CD1c-positive myeloid dendritic cell (primary cell): ENCODE results near the gene PRKAG1.

Experiments
- DNase-seq: peaks from one replicate; pipeline ENCODE4 v3.0.0-alpha.2; 2016; ENCODE audit errors: extremely low spot score

The PRKAG1 gene

GRCh38 chr12:48981757-48982157 is 36.8 kb downstream of the PRKAG1 start:
- no peak for DNase-seq

GRCh38 chr12:48980953-48981756 is 37.4 kb downstream of the PRKAG1 start:
- DNase-seq = peak; percentile 80

DNA sequence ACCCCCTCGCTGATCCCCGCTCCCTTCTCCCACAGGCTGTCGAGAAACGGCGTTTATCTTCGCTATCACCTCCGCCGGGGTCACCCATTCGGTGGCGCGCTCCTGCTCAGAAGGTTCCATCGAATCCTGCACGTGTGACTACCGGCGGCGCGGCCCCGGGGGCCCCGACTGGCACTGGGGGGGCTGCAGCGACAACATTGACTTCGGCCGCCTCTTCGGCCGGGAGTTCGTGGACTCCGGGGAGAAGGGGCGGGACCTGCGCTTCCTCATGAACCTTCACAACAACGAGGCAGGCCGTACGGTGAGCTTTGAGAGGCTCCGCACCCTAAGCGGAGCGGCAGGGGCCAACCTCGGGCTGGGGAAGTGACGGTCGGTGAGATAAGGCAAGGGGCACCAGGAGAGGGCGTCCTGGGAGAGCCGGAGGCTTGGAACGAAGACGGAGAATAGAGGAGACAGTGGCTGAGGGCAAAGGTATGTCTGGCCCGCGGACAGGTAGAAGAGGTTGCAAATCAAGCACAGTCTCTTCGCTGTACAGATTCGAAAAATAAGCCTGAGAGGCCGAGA is 38.1 kb downstream of the PRKAG1 start:
- DNase-seq = peak; percentile 45

DNA sequence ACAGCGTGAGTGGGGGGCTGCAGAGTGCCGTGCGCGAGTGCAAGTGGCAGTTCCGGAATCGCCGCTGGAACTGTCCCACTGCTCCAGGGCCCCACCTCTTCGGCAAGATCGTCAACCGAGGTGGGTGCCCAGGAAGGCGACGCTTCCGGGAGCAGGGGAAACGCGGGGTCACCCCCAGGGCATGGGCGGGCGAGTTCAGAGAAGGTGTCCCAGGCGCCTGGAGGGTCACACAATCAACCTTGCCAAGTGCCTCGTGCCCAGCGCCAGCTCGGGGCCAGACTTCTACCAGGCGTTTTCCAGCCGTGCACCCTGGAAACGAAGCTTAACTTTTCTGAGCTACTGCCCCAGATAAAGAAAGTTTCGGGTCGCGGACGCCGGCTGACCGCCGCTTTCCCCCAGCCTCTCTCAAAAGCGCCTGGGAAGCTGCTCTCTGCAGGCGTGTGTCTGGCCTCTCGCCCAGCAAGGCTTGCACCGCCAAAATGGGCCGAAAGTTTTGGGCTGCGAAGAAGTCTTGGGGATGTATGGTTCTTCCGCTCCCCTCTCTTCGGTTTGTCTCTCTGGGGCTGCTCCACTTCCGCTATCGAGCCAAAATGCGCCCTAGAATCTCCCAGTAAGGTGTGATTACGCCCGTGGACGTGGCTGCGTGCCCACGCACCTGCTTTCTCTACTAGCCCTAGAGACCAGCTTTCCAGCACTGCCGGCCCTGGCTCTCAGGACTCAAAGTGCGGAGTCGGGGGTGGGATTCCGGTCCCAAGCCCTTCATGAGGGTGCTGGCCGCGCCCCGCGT is 38.8 kb downstream of the PRKAG1 start:
- peak; percentile 39 for DNase-seq

DNA sequence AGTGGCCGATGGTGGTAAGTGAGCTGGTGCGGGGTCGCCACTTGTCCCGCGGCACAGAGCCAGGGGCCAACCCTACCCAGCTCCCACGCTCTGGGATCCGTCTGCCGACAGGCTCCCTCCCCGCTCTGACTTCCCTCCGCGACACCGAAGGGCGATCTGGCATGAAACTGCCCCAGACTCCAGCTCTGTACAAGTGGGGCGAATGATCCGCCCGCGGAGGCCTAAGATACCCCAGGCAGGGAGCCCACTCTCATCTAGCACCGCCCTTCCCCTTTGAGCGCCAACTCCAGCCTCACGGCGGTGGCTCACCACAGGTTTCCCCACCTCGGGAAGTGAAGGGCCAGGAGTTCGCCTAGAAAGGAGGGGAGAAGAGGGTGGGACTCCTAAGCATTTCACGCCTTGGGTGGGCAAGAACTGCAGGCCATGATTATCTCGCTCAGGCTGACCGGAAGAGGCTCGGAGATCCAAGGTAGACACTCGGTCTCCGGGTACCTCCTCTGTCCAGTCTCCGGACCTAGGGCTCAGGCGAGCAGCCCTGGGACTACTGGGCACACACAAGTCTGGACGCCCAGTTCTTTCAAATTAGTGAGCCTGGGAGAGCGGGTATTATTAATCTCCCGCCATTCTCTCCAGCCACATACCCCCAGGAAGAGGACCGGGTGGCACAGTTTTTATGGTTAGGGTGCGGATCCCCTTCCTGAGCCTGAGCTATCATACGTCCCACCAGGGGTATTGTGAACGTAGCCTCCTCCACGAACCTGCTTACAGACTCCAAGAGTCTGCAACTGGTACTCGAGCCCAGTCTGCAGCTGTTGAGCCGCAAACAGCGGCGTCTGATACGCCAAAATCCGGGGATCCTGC is 39.6 kb downstream of the PRKAG1 start:
- DNase-seq = peak; percentile 38

- DNase-seq = no peak
Measured at GRCh38 chr12:48978291-48978740, 40.3 kb downstream of the PRKAG1 start, which contains the start of gene WNT1. Gene WNT1, plus strand, starts transcription at chr12:48978322. Its CDS starts 329 bp downstream, at chr12:48978651.

DNA sequence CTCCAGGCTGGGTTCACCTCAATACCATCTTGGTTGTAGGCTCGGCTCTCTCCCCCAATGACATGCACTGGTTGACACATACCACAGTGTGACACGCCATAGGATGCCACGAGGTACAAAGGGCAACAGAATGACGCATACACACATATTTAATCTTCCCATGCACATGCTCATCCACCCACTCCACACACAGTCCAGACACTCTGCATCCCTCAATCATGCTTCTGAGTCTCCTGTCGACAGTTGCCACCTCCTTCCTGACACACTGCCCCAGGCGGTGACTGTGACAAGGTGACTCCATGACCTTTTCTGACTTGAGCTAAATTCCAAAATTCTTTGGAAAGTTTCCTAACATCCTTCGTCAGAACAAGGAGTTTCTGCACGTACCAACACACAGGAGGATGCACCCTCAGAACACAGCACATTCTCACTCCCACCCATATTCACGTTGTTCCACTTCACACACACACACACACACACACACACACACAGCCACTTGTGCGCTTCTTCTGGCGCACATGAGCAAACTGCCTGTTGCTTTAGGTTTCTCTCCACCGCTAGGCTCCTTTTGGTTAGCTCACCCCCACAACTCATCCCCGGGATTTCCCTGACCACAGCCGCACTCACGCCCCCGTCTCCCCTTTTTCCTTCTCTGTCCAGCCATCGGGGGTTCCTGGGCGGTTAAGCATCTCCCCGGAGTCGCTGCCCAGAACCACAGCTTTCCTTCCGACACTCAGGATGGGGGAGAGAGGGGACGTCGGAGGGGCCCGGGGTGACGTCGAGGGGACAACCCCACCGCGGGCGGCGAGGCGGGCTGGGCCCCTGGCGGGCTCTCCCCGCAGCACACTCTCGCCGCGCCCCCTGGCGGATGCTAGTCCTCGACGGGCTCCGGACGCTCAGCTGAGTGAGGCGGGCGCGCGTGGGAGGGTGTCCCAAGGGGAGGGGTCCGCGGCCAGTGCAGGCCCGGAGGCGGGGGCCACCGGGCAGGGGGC is 41.0 kb downstream of the PRKAG1 start:
- peak; percentile 80 for DNase-seq

- DNase-seq = peak; percentile 51
Measured at GRCh38 chr12:48973941-48974673, 44.5 kb downstream of the PRKAG1 start.

- DNase-seq = peak; percentile 60
Measured at GRCh38 chr12:48973531-48973930, 45.0 kb downstream of the PRKAG1 start.

DNA sequence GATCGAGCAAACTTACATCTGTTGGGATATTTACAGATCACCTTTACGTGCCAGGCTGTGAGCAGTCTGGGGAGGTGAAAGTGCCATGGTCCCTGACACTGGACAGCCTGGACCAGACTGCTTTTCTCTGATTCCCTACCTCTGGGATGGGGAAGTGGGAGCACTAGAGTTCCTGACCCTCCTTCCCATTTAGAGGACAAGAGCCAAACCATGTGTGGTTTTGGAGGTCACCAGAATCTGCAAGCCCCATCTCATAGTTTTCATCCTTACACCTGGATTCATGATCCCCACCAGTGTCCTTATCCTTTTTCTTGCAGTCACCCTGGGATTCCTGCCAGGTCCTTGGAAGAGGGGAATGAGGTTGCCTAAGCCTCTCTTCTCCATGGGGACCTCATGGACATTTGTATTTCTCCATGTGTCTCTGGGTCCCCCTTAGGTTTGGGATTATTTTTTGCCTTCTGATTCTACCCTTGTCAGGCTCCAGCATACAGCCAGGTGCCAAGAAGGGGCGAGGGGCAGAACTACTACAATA is 45.6 kb downstream of the PRKAG1 start:
- DNase-seq = no peak

DNA sequence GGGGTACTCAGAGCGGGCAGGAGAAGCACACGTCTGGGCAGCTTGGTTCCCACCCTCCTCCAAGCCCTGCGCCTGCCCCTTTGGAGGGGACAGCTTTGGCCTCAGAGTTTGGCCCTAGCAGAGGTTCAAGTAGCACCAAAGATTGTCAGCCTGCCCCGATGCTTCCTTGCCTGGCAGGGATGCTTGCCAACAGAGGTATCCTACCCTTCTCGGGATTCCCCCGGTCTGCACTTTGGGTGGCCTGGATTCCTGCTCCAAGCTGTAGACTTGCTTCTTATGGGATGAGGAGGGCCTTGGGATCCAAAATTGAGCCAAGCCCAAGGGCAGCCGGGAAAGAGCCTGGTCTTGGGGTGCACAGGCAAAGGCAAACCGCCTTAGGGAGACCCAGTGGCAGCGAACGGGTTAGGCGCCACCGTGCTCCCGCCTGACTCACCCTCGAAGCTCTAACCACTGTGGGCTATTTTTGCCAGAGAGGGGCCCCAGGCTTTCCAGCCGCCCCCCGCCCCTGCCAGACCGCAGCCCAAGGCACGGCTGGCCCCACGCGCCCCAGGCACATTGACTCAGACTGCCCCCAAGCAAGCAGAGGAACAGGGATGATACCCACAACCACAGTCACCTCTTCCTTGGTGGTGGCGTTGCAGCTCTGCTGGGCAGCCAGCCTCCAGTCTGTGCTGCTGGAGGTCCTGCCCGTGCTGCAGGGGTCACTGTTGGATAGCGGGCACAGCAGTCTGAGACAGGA is 46.2 kb downstream of the PRKAG1 start:
- DNase-seq = no peak

- no peak for DNase-seq
Measured at GRCh38 chr12:48970702-48971334, 47.8 kb downstream of the PRKAG1 start.

- DNase-seq = peak; percentile 30
Measured at GRCh38 chr12:48969833-48970701, 48.5 kb downstream of the PRKAG1 start.

- no peak for DNase-seq
Measured at GRCh38 chr12:48969160-48969771, 49.3 kb downstream of the PRKAG1 start.

- DNase-seq = no peak
Measured at GRCh38 chr12:48968467-48968866, 50.1 kb downstream of the PRKAG1 start.

- DNase-seq = no peak
Measured at GRCh38 chr12:48967991-48968390, 50.6 kb downstream of the PRKAG1 start.
